NOMO-1 treated with dmso at 0.1 percent for 144 hours (cell line): ENCODE results near the gene PRTG.
"Not testable (repeated sequence)": the region's sequence is repeated elsewhere in the genome, so short reads cannot be mapped to it uniquely, and the experiment has no call there.

Source experiments
- DNase-seq: peaks from one replicate; lab custom pipeline; 2025; ENCODE audit not compliant: unreplicated experiment; lab: John Stamatoyannopoulos, UW

The PRTG gene

GRCh38 chr15:55707518-55707917 is 35.4 kb downstream of the PRTG start:
- no peak for DNase-seq

- no peak for DNase-seq
These were observed 39.1 kb downstream of the PRTG start for GRCh38 chr15:55703873-55704301.

GRCh38 chr15:55700876-55701275 is 42.1 kb downstream of the PRTG start:
- no peak for DNase-seq

DNA sequence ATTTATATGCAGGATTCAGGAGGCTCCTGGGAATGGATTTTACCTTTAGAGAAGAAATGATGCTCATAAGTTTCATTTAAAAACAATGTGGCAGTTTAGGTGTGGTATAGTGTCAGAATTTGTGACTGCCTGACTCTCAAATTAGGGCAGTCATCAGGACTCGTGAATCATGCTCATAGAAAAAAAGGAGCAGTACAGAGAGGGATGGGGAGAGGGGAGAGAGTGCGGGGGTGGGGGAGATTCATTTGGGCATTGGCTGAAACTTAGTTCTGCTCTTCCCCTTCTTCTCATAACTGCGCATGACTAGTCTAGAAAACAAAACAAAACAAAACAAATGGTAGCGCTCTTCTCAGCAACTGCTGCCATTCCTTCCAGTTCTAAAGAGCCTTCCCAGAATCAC is 44.3 kb downstream of the PRTG start:
- no peak for DNase-seq

DNA sequence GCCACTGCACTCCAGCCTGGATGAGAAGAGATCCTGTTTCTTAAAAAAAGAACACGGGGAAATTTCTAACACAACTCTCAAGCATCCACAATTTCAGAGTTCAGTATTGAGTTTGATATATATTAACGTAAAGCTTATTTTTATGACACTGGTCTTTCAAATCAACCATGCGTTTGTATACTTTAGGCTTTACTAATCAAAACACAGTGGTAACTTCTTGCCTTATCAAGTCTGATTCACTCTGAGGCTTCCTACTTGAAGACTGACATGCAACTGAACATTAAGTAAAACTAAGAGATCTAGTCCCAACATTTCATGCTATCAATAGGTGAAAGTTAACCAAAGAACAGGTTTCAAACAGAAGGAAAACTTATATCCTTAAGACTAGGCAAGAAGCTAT is 46.7 kb downstream of the PRTG start:
- no peak for DNase-seq

DNA sequence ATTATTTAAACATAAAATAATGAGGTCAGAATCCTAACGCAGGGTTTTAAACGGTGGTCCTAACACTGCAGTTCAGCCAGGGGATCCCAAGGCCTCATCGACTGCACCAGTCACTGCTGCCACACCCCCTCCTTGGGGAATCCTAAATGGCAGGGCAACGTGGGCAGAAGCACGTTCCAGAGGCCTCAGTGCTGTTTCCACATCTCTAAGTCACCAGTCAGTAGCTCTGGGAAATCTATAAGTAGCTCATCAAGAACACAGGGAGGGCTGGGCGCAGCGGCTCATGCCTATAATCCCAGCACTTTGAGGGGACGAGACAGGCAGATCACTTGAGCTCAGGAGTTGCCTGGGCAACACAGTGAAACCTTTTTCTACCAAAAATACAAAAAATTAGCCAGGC is 47.5 kb downstream of the PRTG start:
- no peak for DNase-seq

DNA sequence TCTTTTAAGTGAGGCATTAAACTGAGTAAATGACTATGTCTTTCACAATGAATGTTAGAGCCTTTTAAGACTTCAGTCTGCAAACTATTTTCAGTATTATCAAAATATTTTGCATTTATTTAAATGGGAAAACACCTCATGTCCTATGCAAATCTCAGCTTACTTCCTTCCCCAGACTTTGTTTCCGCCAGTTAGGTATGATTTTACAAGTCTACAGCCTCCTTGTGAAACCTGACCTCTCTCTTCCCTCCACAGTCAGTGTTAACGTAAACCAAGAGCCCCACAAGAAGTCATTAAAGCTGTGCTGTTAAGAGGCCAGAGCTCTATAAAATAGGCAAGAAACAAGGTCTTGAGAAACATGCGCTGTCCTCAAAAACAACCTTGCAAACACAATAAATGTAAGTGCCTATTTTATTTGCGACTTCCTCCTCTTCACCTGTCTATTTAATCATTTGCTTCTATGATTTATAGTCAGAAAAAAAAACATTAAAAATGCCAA is 48.3 kb downstream of the PRTG start:
- no peak for DNase-seq

DNA sequence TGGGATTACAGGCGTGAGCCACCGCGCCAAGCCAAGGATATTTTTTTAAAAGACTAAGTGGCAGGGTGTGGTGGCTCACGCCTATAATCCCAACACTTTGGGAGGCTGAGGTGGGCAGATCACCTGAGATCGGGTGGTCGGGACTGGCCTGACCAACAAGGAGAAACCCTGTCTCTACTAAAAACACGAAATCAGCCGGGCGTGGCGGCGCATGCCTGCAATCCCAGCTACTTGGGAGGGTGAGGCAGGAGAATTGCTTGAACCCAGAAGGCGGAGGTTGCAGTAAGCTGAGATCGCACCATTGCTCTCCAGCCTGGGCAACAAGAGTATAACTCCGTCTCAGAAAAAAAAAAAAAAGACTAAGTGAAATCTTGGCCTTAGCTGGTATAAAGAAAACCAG is 49.8 kb downstream of the PRTG start:
- not testable (repeated sequence) for DNase-seq

DNA sequence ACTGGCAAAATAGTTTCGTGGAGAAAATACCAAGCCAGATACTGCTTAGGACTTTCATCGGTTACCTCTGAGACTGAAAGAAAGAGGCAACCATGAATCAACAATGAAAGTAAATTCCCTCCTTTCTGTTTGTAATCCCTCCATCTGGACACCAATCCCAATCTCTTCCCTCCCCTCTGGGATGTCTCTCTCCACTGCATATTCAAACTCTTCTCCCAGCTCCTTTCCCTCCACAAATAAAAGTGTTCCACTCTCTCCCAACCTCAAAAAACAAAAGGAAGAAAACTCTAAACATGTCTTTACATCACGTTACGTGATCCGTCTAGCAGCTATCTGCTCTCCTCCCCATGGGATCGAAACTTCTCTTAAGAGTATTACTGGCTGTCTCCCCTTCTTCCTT is 55.2 kb downstream of the PRTG start:
- no peak for DNase-seq

DNA sequence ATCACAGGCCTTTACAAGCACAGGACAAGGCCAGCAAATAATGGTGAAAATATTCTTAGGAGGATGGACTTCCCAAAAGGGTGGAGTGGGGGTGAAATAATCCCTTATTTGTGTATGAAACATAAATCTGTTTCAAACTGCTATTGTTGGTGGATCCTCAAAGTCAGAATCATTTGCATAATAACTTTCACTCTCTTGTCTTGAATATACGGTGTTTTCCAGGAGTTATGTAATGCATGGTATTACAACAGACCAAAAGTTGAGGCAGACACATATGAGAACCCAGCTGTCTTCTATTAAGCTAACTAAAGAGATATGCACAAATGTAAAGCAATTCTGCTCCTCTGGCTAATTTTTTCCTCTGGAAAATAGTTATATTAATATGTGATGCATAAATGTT is 57.7 kb downstream of the PRTG start:
- DNase-seq: no peak

GRCh38 chr15:55683376-55683775 is 59.6 kb downstream of the PRTG start:
- no peak for DNase-seq

DNA sequence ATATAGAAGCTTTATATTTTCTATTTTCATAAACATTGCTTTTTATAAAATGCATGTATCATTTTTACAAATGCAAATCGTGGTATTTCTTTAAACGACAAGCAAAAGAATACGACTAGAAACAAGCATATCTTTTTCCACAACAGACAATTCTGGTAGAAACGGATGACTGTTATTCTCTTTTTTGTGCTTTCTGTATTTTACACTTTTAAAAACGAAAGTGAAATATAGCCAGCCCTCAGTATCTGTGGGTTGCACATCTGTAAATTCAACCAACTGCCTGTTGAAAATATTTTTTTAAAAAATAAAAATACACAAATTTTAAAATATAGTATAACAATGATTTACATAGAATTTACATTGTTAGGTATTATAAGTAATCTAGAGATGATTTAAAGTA is 61.3 kb downstream of the PRTG start:
- no peak for DNase-seq

DNA sequence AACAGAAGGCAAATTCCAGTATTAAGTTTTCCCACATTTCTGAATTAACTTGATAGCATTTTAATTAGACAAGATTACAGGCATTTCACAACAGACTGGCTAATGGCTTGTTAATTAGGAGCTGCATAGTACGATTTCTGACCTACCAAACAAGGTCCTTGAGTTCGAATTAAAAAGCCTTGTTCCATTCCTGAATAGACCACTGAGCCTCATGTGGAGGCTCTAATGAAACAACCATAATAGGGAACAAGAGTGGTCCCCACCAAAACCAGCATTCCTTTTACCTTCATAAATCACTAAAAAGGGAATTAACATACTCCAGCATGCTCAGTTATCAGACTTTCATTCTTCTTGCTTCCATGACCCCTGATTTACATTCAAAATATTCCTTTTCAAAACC is 66.4 kb downstream of the PRTG start:
- no peak for DNase-seq

DNA sequence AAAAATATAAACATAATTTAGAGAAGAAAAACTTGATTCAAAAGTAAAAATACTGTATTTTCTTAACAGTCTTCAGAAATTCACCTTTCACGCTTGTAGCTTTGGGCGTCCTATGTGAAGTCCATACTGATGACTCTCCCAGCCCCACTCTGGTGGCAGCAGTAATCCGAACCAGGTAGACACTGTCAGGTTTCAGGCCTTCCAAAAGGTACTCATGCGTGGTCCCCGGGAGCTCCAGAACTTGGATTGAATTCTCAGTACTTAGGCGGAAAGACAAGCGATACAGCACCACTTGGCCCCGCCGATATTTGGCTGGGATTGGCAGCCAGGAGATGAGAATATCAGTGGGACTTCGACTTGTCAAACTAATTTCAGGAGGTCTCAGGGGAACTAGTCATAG is 69.7 kb downstream of the PRTG start:
- no peak for DNase-seq

GRCh38 chr15:55669270-55669669 is 73.7 kb downstream of the PRTG start:
- DNase-seq: no peak

DNA sequence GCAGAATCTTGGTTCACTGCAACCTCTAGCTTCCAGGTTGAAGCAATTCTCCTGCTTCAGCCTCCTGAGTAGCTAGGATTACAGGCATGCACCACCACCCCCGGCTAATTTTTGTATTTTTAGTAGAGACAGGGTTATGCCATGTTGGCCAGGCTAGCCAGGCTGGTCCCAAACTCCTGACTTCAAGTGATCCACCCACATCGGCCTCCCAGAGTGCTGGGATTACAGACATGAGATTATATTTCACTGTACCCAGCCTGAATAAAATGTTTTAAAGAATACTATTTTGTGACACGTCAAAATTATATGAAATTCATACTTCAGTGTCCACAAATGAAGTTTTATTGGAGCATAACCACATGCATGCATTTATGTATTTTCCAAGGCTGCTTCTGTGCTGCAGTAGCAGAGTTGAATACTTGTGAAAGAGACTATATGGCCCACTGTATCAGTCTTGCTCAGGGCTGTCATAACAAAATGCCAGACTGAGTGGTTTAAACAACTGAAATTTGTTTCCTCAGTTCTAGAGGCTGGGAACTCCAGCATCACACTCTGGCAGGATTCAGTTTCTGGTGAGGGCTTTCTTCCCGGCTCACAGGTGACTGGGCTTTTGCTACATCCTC is 77.2 kb downstream of the PRTG start:
- no peak for DNase-seq

DNA sequence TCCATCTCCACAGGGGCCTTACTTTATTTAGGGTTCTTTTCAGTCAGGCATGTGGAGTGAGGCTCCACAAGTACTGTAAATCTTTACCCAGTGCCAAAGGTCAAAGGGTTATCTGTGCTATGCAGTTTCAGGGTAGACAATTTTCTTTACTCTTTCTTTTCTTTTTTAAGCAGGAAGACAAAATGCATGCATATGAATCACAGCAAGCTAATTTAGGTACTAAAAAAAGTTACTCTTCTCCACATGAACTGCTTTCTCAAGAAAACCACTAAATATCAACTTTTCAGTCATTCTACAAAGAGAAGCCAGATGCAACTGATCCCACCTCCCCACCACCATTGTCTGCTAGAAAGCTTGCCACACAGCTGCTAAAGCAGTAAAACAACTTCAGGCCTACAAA is 81.5 kb downstream of the PRTG start:
- no peak for DNase-seq

DNA sequence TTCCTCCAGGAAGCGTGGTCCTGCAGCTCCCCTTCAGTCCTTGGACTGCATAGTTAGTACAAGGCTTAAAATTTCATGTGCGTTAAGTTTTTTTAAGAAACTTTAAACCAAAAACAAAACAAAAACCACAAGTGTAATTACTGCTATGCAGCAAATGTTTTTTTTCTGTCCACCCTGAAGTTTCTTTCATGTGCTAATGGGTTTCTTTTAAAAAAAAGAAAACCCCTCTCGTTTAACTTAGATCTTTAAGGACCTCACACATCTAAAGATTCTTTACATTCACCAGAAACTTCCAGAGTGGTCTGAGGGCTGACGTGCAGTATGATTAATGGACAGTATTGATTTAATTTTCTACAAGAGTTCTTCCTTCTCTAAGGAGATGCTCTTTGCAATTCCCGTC is 82.8 kb downstream of the PRTG start:
- DNase-seq: no peak

DNA sequence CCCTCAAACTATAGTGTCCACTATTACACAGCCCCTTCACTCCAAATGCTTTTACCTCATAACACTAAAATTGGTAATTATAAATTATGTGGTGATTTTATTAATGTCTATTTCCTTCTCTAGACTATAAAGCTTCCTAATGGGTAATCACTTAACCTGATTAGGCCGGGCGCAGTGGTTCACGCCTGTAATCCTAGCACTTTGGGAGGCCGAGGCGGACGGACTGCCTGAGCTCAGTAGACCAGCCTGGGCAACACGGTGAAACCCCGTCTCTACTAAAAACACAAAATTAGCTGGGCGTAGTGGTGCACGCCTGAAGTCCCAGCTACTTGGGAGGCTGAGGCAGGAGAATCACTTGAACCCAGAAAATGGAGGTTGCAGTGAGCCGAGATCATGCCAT is 83.5 kb downstream of the PRTG start:
- DNase-seq: no peak

GRCh38 chr15:55658886-55659285 is 84.1 kb downstream of the PRTG start:
- no peak for DNase-seq

DNA sequence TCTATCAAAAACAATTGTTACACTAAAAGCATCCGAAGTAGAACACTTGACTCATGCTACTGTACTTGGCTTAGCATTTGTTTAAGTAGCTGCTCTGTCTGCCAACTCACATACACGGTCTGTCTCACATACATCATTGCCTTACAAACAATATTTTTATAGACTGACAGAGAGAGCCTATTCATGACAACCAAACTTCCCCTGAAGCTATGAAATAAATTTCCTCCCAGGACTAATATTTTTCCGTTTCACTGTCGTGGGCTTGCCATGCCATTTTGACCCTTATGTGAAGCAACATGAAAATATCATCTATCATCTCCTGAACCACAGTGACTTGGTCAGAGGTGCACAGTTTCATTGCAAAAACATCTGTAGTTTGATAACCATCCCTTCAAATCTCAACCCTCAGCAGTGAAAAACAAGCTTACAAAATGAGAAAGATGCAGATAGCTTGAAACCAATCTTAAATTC is 88.4 kb downstream of the PRTG start:
- no peak for DNase-seq

DNA sequence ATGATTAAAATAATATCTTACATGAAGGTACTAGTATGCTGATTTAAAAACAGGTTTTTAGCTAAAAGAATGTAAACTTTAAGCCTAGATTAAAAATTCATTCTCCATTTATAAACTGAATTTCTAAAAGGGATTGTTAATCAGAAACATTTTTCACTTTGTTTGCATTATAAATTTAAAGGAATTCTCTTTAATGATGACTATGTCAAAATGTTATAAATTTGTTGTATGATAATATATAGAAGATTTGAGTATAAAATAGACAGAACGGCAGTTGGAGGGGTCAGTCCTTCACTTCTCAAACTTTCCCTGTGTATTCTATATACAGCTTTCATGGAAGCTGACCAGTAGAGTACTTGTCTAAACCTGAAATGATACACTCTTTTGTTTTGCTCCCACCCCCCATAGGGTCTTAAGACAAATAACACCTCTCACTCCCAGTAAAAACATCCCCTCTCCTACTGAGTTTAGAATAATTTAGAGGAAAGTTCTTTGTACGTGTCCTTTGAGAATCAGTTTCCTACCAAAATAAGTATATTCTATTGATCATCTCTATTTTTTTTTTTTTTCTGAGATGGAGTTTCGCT is 90.0 kb downstream of the PRTG start:
- DNase-seq: no peak

- DNase-seq: no peak
These were observed 90.6 kb downstream of the PRTG start for GRCh38 chr15:55652359-55652758.
